ENCODE results near the gene MIER2. TPM values are rescaled to one million over a fixed set of nuclear protein-coding genes. Genes with fewer than 3 reads are reported as not detected.

MIER2 gene
- total RNA-seq, 2 donors from 2014 or later, result 3.1 to 9.6 TPM

GRCh38 chr19:330503-330902 lies 14.1 kb downstream of the MIER2 start:
- TF ChIP-seq CTCF (IDR thresholded peaks at IDR 0.05) (no peak), POLR2A (IDR thresholded peaks at IDR 0.05) (no peak)
- Histone ChIP-seq H3K27me3 (no peaks in the 10 kb centered on the region), H3K27ac (no peak overlapping the region), H3K9me3 (no peaks in the 10 kb centered on the region), H3K36me3 (replicated peaks in 1 of 2; ENCODE audit: insufficient read depth in 1 of 2, low read depth in 2 of 2) (peaks cover 3 to 15% of the 10 kb centered on the region in 2 donors), H3K4me1 (no peaks in the 10 kb centered on the region), H3K4me3 (no peak overlapping the region)
- no peak for ATAC-seq
- no peak for DNase-seq
- intact Hi-C loops (cut with DNase I), result no loop called here
- 96 to 98% methylated on average over 8 of the region's 8 CpGs for WGBS, 2 donors

- ATAC-seq, result no peak
- TF ChIP-seq CTCF (IDR thresholded peaks at IDR 0.05) (no peak), POLR2A (IDR thresholded peaks at IDR 0.05) (no peak)
- Histone ChIP-seq H3K4me1 (no peaks in the 10 kb centered on the region), H3K9me3 (no peaks in the 10 kb centered on the region), H3K27me3 (no peaks in the 10 kb centered on the region), H3K36me3 (replicated peaks in 1 of 2; ENCODE audit: insufficient read depth in 1 of 2, low read depth in 2 of 2) (peaks cover 3 to 20% of the 10 kb centered on the region in 2 donors), H3K27ac (no peak overlapping the region), H3K4me3 (no peak overlapping the region)
- no peak for DNase-seq
- intact Hi-C loops (cut with DNase I), result no loop called here
- 96 to 98% methylated on average over 7 of the region's 7 CpGs for WGBS, 2 donors
These were observed 14.7 kb downstream of the MIER2 start for GRCh38 chr19:329876-330275.

- intact Hi-C loops (cut with DNase I), result no loop called here
- Histone ChIP-seq H3K4me3 (no peak overlapping the region), H3K36me3 (replicated peaks in 1 of 2; ENCODE audit: insufficient read depth in 1 of 2, low read depth in 2 of 2) (peaks cover 3 to 21% of the 10 kb centered on the region in 2 donors), H3K4me1 (no peaks in the 10 kb centered on the region), H3K27ac (no peak overlapping the region), H3K27me3 (no peaks in the 10 kb centered on the region), H3K9me3 (no peaks in the 10 kb centered on the region)
- ATAC-seq, result no peak
- TF ChIP-seq CTCF (IDR thresholded peaks at IDR 0.05), result no peak
- TF ChIP-seq POLR2A (IDR thresholded peaks at IDR 0.05), result no peak
- 96 to 100% methylated on average over 3 to 4 of the region's 4 CpGs for WGBS, 2 donors
- DNase-seq, result no peak
These were observed 16.5 kb downstream of the MIER2 start for GRCh38 chr19:328025-328505.

GRCh38 chr19:327291-328024 lies 17.1 kb downstream of the MIER2 start:
- Histone ChIP-seq H3K9me3 (no peaks in the 10 kb centered on the region), H3K36me3 (replicated peaks in 1 of 2; ENCODE audit: insufficient read depth in 1 of 2, low read depth in 2 of 2) (peaks cover 3 to 21% of the 10 kb centered on the region in 2 donors), H3K27ac (no peak overlapping the region), H3K4me1 (no peaks in the 10 kb centered on the region), H3K27me3 (no peaks in the 10 kb centered on the region), H3K4me3 (no peak overlapping the region)
- DNase-seq, result no peak
- intact Hi-C loops (cut with DNase I), result no loop called here
- WGBS, 2 donors, result 94 to 95% methylated on average over 10 to 17 of the region's 17 CpGs
- TF ChIP-seq CTCF (IDR thresholded peaks at IDR 0.05) (no peak), POLR2A (IDR thresholded peaks at IDR 0.05) (no peak)
- ATAC-seq, result no peak

- Histone ChIP-seq H3K4me1 (no peaks in the 10 kb centered on the region), H3K36me3 (replicated peaks in 1 of 2; ENCODE audit: insufficient read depth in 1 of 2, low read depth in 2 of 2) (peaks cover 3 to 21% of the 10 kb centered on the region in 2 donors), H3K27ac (no peak overlapping the region), H3K4me3 (no peak overlapping the region), H3K27me3 (no peaks in the 10 kb centered on the region), H3K9me3 (no peaks in the 10 kb centered on the region)
- 89 to 98% methylated on average over 12 to 15 of the region's 15 CpGs for WGBS, 2 donors
- DNase-seq (no peak), ATAC-seq (no peak)
- intact Hi-C loops (cut with DNase I), result no loop called here
- TF ChIP-seq CTCF (IDR thresholded peaks at IDR 0.05) (no peak), POLR2A (IDR thresholded peaks at IDR 0.05) (no peak)
These were observed 17.7 kb downstream of the MIER2 start for GRCh38 chr19:326871-327270.

All from body of pancreas (tissue), 4 donors.